GM21528 (cell line): ENCODE measurements around the gene DRC3.

Experiments
- ATAC-seq: cut with Tn5 transposase; IDR thresholded peaks from one replicate; pipeline ENCODE4 v1.9.1; 2021; ENCODE audit warnings: mild to moderate bottlenecking, moderate library complexity; ENCODE audit not compliant: unreplicated experiment, low FRiP score

Gene DRC3

DNA sequence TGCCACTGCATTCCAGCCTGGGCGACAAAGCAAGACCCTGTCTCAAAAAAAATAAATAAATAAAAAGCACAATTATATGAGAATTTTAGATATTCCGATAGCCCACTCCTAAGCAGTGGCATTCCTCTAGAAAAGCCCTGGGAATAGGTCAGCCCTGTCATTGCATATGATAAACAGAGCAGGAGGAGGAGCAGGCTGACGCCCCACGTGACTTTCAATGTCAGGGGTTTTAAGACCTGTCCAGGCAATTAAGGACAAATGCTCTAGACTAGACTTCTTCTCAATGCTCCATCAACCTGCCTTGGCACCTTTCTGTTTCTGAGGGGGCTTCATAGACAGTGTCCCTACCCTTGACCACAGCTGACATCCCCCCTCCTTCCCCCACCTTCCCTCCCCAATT is 8.0 kb upstream of the DRC3 start:
- no peak for ATAC-seq

GRCh38 chr17:17965152-17965721 is 7.4 kb upstream of the DRC3 start:
- no peak for ATAC-seq

GRCh38 chr17:17966399-17966798 is 6.3 kb upstream of the DRC3 start:
- ATAC-seq, result no peak

DNA sequence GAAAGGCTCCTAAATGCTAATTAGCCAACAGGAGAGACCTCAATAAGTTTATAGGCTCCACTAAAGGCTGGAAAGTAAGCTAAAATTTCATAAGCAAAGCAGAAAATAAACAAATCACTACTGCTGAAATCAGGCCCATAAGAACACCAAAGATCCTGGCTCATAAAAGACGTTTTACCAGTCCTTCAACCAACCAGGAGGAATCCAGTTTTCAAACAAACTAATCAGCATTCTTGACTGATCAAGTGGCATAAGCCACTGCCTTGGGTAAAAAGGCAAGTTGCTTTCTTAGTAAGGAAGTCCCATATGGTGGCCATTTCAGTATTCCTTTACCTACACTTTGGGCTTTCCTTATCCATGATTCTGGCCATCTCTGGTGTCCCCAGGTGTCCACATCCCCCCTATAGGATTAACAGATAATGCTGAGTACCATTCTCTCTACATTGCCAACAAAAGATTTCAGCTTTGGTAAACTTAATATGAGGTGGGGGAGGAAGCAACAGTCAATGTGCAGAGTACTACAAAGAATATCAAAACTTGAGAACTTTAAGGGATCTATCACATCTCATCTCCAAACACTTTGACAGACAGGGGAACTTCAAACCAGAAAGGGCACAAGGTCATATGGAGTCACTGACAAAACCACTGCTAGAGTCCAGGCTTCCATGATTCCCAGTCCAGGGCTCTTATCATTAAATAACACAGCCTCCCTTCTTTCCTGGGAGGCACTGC is 1.8 kb upstream of the DRC3 start:
- no peak for ATAC-seq

GRCh38 chr17:17971431-17972125 is 1.1 kb upstream of the DRC3 start:
- no peak for ATAC-seq

GRCh38 chr17:17972952-17973254 is 241 bp downstream of the DRC3 start:
- no peak for ATAC-seq

GRCh38 chr17:17975436-17975835 is 2.8 kb downstream of the DRC3 start:
- no peak for ATAC-seq

GRCh38 chr17:17976931-17977570 is 4.4 kb downstream of the DRC3 start:
- ATAC-seq, result no peak

GRCh38 chr17:17978481-17979424 is 6.1 kb downstream of the DRC3 start:
- ATAC-seq, result no peak

DNA sequence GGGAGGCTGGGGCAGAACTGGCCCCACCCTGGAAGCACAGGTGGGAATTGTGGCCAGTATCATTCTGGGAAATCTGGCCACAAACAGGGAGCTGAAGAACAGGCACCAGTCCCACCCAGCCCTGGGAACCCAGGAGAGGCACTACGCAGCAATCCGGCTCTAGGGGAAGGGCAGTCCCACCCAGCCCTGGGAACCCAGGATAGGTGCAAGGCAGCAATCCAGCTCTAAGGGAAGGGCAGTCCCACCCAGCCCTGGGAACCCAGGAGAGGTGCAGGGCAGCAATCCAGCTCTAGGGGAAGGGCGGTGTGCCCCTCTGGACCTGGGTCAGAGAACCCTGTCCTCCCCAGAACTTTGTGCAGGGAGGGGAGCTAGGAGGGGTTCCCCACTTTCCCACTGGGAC is 7.1 kb downstream of the DRC3 start:
- ATAC-seq, result no peak

DNA sequence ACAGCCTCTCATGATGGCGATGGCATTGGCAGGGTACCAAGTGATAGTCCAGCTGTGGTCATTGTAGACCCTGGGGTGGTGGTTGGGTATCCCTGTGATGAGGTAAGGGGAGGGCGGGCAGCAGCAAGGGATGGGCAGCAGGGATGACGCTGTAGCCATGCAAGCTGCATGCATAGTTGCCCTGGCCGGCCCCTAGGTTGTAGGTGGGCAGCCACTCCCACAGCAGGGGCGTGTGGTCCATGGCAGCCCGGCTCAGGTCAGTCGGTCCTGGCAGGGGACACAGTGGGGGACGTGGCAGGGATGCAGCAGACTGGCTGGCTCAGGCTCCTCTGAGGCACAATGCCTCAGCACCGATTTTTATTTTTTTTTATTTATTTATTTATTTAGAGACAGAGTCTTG is 8.7 kb downstream of the DRC3 start:
- no peak for ATAC-seq

- no peak for ATAC-seq
Measured at GRCh38 chr17:17982801-17983200, 10.1 kb downstream of the DRC3 start.

DNA sequence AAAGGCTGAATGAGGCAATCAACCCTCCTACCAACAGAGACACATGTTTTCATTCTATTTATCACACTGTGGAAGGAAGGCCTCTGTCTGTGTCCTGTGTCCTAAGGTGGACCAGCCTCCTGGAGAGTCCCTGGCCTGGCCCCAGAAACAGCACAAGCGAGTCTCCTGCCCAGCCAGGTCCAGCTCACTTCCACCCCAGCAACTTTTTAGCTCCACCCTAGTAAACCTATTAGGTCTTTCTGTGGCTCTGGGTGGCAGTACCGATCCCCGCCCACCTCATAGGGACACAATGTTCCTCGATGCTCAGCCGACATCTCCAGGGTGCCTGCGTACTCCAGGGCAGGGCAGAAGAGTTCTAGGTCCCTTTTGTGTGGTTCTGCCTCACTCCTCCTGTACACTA is 10.7 kb downstream of the DRC3 start:
- ATAC-seq, result no peak

DNA sequence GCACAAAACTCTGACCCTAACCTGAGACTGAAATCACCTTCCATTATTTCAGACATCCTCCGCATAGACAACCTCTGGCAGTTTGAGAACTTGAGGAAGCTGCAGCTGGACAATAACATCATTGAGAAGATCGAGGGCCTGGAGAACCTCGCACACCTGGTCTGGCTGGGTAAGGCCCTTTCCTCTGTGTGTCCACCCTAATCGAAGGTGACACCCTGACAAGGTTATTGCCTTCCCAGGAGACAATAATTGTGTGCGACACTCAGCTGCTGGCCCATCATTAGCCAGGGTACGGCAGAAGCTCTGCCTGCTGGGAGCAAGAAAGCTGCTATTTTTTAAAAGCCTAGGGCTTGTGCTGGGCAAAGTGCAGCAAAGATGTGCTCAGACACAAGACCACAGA is 11.1 kb downstream of the DRC3 start:
- no peak for ATAC-seq

- ATAC-seq, result no peak
Measured at GRCh38 chr17:17985153-17985552, 12.5 kb downstream of the DRC3 start.

- ATAC-seq, result no peak
Measured at GRCh38 chr17:17985555-17985954, 12.9 kb downstream of the DRC3 start.

GRCh38 chr17:17987187-17987896 is 14.7 kb downstream of the DRC3 start:
- ATAC-seq, result no peak

DNA sequence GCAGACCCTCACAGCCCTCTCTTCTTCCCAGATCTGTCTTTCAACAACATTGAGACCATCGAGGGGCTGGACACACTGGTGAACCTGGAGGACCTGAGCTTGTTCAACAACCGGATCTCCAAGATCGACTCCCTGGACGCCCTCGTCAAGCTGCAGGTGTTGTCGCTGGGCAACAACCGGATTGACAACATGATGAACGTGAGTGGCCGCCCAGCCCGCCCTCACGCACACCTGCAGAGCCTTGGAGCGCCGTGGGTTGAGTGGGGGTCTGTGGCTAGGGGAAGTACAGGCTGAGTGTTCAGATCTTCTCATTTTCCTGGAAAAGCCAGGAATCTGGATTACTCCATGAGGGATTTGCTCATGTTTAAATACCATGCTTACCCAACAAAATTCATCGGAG is 15.2 kb downstream of the DRC3 start:
- ATAC-seq, result no peak

DNA sequence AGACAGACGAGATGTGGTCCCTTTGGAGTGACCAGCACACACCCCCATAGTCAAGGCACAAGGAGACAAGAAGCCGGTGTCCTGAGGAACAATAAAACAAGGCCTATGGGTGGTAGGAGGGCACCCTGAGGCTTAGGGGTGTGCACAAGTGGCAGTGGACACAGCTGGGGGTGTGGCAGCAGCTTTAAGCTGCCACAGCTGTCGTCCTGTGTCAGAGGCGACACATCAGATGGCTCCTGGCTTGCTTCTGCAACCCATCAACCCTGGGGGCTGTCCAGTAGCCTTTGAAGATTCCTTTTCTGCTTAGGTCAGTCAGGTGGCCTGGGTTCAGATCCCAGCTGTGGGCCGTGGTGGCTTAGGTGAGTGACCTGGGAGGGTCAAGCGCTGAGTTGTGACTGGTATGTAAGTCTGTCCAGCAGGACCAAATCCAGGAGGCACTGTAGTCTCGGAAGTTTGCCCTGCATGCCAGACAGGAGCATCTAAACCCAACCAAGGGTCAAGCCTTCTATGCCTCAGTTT is 15.8 kb downstream of the DRC3 start:
- ATAC-seq, result no peak

DNA sequence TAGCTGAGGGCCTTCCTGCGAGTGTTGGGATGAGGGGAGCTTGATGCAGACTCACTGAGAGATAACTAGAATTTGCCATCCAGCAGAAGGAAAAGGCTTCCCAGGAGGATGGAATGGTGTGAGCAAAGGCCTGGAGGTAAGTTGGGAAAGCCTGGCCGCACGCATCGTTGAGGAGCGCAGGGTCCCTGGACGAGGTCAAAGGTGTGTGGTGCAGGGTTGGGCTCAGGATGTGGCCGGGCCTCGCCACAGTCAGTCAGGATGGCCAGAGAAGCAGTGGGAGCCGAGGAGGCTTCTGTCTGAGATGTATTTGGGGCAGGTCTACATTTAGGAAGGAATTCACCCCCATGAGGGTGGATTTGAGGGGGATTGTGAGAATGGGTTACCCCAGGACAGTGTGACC is 16.4 kb downstream of the DRC3 start:
- no peak for ATAC-seq
